Neutrophil (primary cell): ENCODE results near the gene TMEM183A.

Experiments
- H3K27ac ChIP-seq: fragments of 200-600 bp; sonication (generic); 2 replicates; pipeline ENCODE4 v1.5.1; 2016; ENCODE audit warnings: mild to moderate bottlenecking, moderate library complexity
- H3K27me3 ChIP-seq: fragments of 200-600 bp; sonication (generic); 2 replicates; pipeline ENCODE4 v1.6.0; 2016; ENCODE audit warnings: mild to moderate bottlenecking
- H3K36me3 ChIP-seq: fragments of 200-600 bp; sonication (generic); 2 replicates; pipeline ENCODE4 v1.5.1; 2017
- H3K4me1 ChIP-seq, 2 experiments: fragments of 200-600 bp in 1 of 2; sonication (generic) in 1 of 2; 1 replicate in 1 of 2; 2 replicates in 1 of 2; pipeline versions ENCODE4 v1.5.1 to v1.6.1; 2013 to 2016; ENCODE audit warnings: low read depth in 1 of 2, low read length in 1 of 2, mild to moderate bottlenecking in 1 of 2, moderate library complexity in 1 of 2; ENCODE audit not compliant: control insufficient read depth in 1 of 2, insufficient read depth in 1 of 2
- H3K4me3 ChIP-seq, 2 experiments: fragments of 200-600 bp in 1 of 2; sonication (generic) in 1 of 2; 1 replicate in 1 of 2; 2 replicates in 1 of 2; pipeline ENCODE4 v1.5.1; 2013 to 2016; ENCODE audit warnings: low read depth in 1 of 2, low read length in 1 of 2, mild to moderate bottlenecking in 1 of 2, moderate library complexity in 1 of 2
- H3K9me3 ChIP-seq: fragments of 200-600 bp; sonication (generic); 2 replicates; pipeline ENCODE4 v1.5.1; 2016
- TF ChIP-seq, protein P1 (sequence below): fragments of 200-600 bp; sonication (generic); IDR thresholded peaks from 2 replicates; pipeline ENCODE4 v1.5.1; 2016; ENCODE audit warnings: antibody characterized with exemption

The TMEM183A gene

DNA sequence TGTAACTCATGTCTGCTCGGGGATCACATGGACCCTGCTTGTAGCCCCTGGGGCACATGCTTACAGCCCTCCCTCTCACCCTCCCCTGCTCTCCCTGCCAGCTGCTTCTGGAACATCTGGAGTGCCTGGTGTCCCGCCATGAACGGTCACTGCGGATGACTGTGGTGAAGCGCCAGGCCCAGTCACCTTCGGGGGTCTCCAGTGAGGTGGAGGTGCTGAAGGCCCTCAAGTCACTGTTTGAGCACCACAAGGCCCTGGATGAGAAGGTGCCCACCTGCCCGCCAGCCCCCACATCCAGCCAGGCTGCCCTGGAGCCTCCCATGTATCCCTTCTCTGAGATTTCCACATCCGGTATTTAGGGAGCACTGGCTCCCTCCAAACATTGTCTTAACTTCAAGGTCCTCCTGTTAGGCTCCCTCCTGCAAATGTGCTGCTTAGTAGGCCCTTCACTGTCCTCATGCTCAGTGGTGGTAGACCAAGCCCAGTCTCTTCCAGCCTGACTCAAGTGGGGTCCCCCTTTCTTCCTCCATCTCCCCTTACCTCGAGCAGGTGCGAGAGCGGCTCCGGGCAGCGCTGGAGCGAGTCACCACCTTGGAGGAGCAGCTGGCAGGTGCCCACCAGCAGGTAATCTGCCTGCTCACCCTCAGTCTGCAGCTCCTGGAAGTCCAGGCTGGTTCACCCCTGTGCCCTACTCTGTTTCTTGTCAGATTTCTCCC, 36.8 kb downstream of the TMEM183A start:
- TF ChIP-seq, protein P1, sequence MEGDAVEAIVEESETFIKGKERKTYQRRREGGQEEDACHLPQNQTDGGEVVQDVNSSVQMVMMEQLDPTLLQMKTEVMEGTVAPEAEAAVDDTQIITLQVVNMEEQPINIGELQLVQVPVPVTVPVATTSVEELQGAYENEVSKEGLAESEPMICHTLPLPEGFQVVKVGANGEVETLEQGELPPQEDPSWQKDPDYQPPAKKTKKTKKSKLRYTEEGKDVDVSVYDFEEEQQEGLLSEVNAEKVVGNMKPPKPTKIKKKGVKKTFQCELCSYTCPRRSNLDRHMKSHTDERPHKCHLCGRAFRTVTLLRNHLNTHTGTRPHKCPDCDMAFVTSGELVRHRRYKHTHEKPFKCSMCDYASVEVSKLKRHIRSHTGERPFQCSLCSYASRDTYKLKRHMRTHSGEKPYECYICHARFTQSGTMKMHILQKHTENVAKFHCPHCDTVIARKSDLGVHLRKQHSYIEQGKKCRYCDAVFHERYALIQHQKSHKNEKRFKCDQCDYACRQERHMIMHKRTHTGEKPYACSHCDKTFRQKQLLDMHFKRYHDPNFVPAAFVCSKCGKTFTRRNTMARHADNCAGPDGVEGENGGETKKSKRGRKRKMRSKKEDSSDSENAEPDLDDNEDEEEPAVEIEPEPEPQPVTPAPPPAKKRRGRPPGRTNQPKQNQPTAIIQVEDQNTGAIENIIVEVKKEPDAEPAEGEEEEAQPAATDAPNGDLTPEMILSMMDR = no peak

GRCh38 chr1:203044546-203045250, 37.5 kb downstream of the TMEM183A start:
- TF ChIP-seq, protein P1 = no peak
- no peaks in the 10 kb centered on the region for H3K4me1 ChIP-seq
- no peaks in the 10 kb centered on the region for H3K27me3 ChIP-seq
- H3K27ac ChIP-seq = no peak overlapping the region
- no peaks in the 10 kb centered on the region for H3K9me3 ChIP-seq
- no peak overlapping the region for H3K4me3 ChIP-seq
- no peaks in the 10 kb centered on the region for H3K36me3 ChIP-seq

More for the DNA sequence above, 36.8 kb downstream of the TMEM183A start:
- Histone ChIP-seq H3K4me3 (no peak overlapping the region), H3K36me3 (no peaks in the 10 kb centered on the region), H3K4me1 (no peaks in the 10 kb centered on the region), H3K27ac (no peak overlapping the region), H3K9me3 (no peaks in the 10 kb centered on the region), H3K27me3 (no peaks in the 10 kb centered on the region)

- H3K27me3 ChIP-seq = no peaks in the 10 kb centered on the region
- H3K36me3 ChIP-seq = no peaks in the 10 kb centered on the region
- TF ChIP-seq, protein P1 = no peak
- no peaks in the 10 kb centered on the region for H3K4me1 ChIP-seq
- no peaks in the 10 kb centered on the region for H3K9me3 ChIP-seq
- no peak overlapping the region for H3K27ac ChIP-seq
- H3K4me3 ChIP-seq = no peak overlapping the region
These were observed 38.2 kb downstream of the TMEM183A start for GRCh38 chr1:203045336-203045735.

DNA sequence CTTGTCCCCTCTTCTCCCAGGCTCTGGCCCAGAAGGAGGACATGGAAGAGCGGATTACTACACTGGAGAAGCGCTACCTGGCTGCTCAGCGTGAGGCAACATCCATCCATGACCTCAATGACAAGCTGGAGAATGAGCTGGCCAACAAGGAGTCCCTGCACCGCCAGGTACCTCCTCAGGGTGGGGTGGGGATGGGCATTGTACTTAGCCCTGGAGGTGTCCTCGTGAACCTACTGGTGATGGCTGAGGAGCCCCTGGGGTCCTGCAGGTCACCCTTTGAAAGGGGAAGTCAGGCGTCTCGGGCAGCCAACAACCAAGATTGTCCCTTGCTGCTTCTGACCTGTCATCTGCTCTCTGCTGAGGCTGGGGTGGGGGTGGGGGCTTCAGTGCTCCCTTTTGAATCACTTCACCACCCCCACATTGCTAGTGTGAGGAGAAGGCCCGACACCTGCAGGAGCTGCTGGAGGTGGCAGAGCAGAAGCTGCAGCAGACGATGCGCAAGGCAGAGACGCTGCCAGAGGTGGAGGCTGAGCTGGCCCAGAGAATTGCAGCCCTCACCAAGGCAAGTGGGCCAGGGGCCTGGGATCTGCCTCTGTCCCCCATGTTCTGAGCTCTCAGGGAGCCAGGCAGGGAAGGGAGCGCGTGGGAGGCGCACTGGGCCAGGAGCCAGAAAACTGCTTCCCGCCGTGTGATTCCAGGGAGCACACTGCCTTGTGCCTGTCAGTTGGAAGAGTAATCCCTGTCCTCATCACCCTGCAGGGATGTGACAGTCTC, 38.8 kb downstream of the TMEM183A start:
- H3K9me3 ChIP-seq = no peaks in the 10 kb centered on the region
- no peaks in the 10 kb centered on the region for H3K4me1 ChIP-seq
- no peaks in the 10 kb centered on the region for H3K27me3 ChIP-seq
- no peak overlapping the region for H3K27ac ChIP-seq
- no peak overlapping the region for H3K4me3 ChIP-seq
- TF ChIP-seq, protein P1 = no peak
- H3K36me3 ChIP-seq = no peaks in the 10 kb centered on the region

DNA sequence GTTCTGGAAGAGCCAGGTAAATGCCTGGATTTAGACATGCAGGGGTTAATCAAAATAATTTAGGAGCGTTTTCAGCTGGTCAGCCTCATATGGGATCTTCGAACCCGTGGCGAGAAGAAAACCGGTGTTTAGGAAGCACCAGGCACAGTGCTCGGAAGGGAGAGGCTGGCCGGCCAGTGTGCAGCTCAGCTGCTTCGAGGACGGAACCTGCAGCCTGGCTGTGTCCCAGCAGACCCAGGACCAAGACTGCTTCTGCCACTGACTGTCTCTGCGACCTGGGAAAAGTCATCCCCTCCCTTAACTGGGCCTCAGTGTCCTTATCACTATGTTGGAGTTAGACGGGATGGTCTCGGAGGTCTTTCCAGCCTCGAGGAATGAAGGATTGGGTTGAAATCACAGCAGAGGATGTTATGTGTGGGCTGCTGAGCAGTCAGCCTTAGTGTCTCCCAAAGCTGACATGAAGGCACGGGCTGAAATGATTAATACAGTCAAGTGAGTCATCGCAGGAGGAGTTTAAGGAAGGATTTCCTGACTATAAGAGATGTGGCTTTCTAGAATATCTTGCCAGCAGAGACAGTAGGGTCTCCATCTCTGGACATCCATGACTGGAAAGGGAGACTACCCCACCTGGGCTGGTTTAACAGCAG, 39.9 kb downstream of the TMEM183A start:
- TF ChIP-seq, protein P1 = no peak
- no peak overlapping the region for H3K4me3 ChIP-seq
- no peaks in the 10 kb centered on the region for H3K9me3 ChIP-seq
- H3K27ac ChIP-seq = no peak overlapping the region
- H3K36me3 ChIP-seq = no peaks in the 10 kb centered on the region
- no peaks in the 10 kb centered on the region for H3K4me1 ChIP-seq
- H3K27me3 ChIP-seq = peaks cover 5% of the 10 kb centered on the region
